Measurements from ENCODE around the gene DNM1.

Gene DNM1

GRCh38 chr9:128257907-128258306 lies 54.7 kb downstream of the DNM1 start:
- ChIA-PET CTCF (no interaction called here), POLR2A (interaction anchor here (1.0 kb wide), 1 partner anchor 11 kb away, joined by 3 read pairs; no protein-coding TSS in a partner anchor)
- no peak overlapping the region for H3K4me3 ChIP-seq (ENCODE audit: low read depth, low read length)
- no peak for DNase-seq (ENCODE audit: low read depth, low spot score)
- TF ChIP-seq CTCF (IDR thresholded peaks at IDR 0.05; ENCODE audit: insufficient read depth, low read length, missing control alignments): no peak

- ChIA-PET POLR2A (interaction anchor here (0.8 kb wide), 1 partner anchor 10 kb away, joined by 3 read pairs; no protein-coding TSS in a partner anchor), CTCF (no interaction called here)
- TF ChIP-seq CTCF (IDR thresholded peaks at IDR 0.05; ENCODE audit: insufficient read depth, low read length, missing control alignments): no peak
- no peak for DNase-seq (ENCODE audit: low read depth, low spot score)
- H3K4me3 ChIP-seq (ENCODE audit: low read depth, low read length): no peak overlapping the region
These were observed 55.1 kb downstream of the DNM1 start for GRCh38 chr9:128258326-128258725.

GRCh38 chr9:128259156-128259555 lies 56.0 kb downstream of the DNM1 start:
- no peak for TF ChIP-seq CTCF (IDR thresholded peaks at IDR 0.05; ENCODE audit: insufficient read depth, low read length, missing control alignments)
- POLR2A ChIA-PET: interaction anchor here (0.8 kb wide), 1 partner anchor 9 kb away, joined by 3 read pairs; no protein-coding TSS in a partner anchor
- no peak for DNase-seq (ENCODE audit: low read depth, low spot score)

GRCh38 chr9:128260340-128260739 lies 57.2 kb downstream of the DNM1 start:
- DNase-seq (ENCODE audit: low read depth, low spot score): no peak
- no peak for TF ChIP-seq CTCF (IDR thresholded peaks at IDR 0.05; ENCODE audit: insufficient read depth, low read length, missing control alignments)
- no peak overlapping the region for H3K4me3 ChIP-seq (ENCODE audit: low read depth, low read length)
- CTCF ChIA-PET: no interaction called here
- POLR2A ChIA-PET: interaction anchor here (1.8 kb wide), 1 partner anchor 16 kb away, joined by 5 read pairs; the partner anchor contains the start of genes GOLGA2 and SWI5

More at GRCh38 chr9:128259156-128259555, 56.0 kb downstream of the DNM1 start:
- H3K4me3 ChIP-seq (ENCODE audit: low read depth, low read length): no peak overlapping the region
- CTCF ChIA-PET: interaction anchor here (0.5 to 1.0 kb wide), 2 partner anchors 14 to 247 kb away, joined by 3 read pairs; no protein-coding TSS in a partner anchor

- DNase-seq (ENCODE audit: low read depth, low spot score): no peak
- CTCF ChIA-PET: interaction anchor here (0.8 to 1.6 kb wide), 3 partner anchors 8 to 12 kb away, joined by 5 to 7 read pairs (median 7); no protein-coding TSS in a partner anchor
- POLR2A ChIA-PET: interaction anchor here (1.5 kb wide), 1 partner anchor 9 kb away, joined by 5 read pairs; no protein-coding TSS in a partner anchor
- H3K4me3 ChIP-seq (ENCODE audit: low read depth, low read length): no peak overlapping the region
- no peak for TF ChIP-seq CTCF (IDR thresholded peaks at IDR 0.05; ENCODE audit: insufficient read depth, low read length, missing control alignments)
These were observed 59.5 kb downstream of the DNM1 start for GRCh38 chr9:128262687-128263086.

GRCh38 chr9:128265348-128265847 lies 62.2 kb downstream of the DNM1 start:
- no peak overlapping the region for H3K4me3 ChIP-seq (ENCODE audit: low read depth, low read length)
- ChIA-PET POLR2A (no interaction called here), CTCF (interaction anchor here (5.2 kb wide), 1 partner anchor 10 kb away, joined by 32 read pairs; no protein-coding TSS in a partner anchor)
- no peak for TF ChIP-seq CTCF (IDR thresholded peaks at IDR 0.05; ENCODE audit: insufficient read depth, low read length, missing control alignments)
- no peak for DNase-seq (ENCODE audit: low read depth, low spot score)

All from AG04449 (cell line).